ENCODE data around the gene CNOT10.
"Not testable (repeated sequence)": the region's sequence is repeated elsewhere in the genome, so short reads cannot be mapped to it uniquely, and the experiment has no call there.

CNOT10 gene

GRCh38 chr3:32778389-32778788 is 93.4 kb downstream of the CNOT10 start:
- FAIRE-seq = no peak

- FAIRE-seq = no peak
Observed at GRCh38 chr3:32780071-32780734, 95.2 kb downstream of the CNOT10 start.

- no peak for FAIRE-seq
Observed at GRCh38 chr3:32780735-32781210, 95.8 kb downstream of the CNOT10 start.

- no peak for FAIRE-seq
Observed at GRCh38 chr3:32781211-32781968, 96.4 kb downstream of the CNOT10 start.

GRCh38 chr3:32781969-32782270 is 96.9 kb downstream of the CNOT10 start:
- not testable (repeated sequence) for FAIRE-seq

- no peak for FAIRE-seq
Observed at GRCh38 chr3:32782407-32782806, 97.4 kb downstream of the CNOT10 start.

- no peak for FAIRE-seq
Observed at GRCh38 chr3:32791833-32792232, 106.8 kb downstream of the CNOT10 start.

GRCh38 chr3:32794487-32795308 is 109.7 kb downstream of the CNOT10 start:
- no peak for FAIRE-seq

GRCh38 chr3:32796384-32796950 is 111.5 kb downstream of the CNOT10 start:
- not testable (repeated sequence) for FAIRE-seq

- no peak for FAIRE-seq
Observed at GRCh38 chr3:32797776-32798175, 112.8 kb downstream of the CNOT10 start.

- not testable (repeated sequence) for FAIRE-seq
Observed at GRCh38 chr3:32801440-32801839, 116.5 kb downstream of the CNOT10 start.

GRCh38 chr3:32813180-32813579 is 128.2 kb downstream of the CNOT10 start:
- FAIRE-seq = no peak

- no peak for FAIRE-seq
Observed at GRCh38 chr3:32814361-32814760, 129.4 kb downstream of the CNOT10 start.

GRCh38 chr3:32815841-32816438 is 131.0 kb downstream of the CNOT10 start:
- no peak for FAIRE-seq

GRCh38 chr3:32816439-32817256 is 131.7 kb downstream of the CNOT10 start:
- FAIRE-seq = no peak

- no peak for FAIRE-seq
Observed at GRCh38 chr3:32817257-32817557, 132.2 kb downstream of the CNOT10 start.

GRCh38 chr3:32817558-32818228 is 132.7 kb downstream of the CNOT10 start, which contains the start of gene TRIM71:
Gene TRIM71, plus strand, starts transcription at chr3:32817997. Its CDS starts 84 bp downstream, at chr3:32818081.
- no peak for FAIRE-seq

GRCh38 chr3:32818229-32818969 is 133.4 kb downstream of the CNOT10 start:
- no peak for FAIRE-seq

GRCh38 chr3:32818970-32819511 is 134.1 kb downstream of the CNOT10 start:
- FAIRE-seq = no peak

Data from A204.1 (cell line).